ENCODE data around the gene PI4KB. TPM values are rescaled to one million over a fixed set of nuclear protein-coding genes. Genes with fewer than 3 reads are reported as not detected.

Gene PI4KB
- total and polyA plus RNA-seq, 2 of the 13 experiments (the other 11 are each of a cell fraction or from before 2014, with no cell fraction given), result 19.5 to 29.3 TPM

DNA sequence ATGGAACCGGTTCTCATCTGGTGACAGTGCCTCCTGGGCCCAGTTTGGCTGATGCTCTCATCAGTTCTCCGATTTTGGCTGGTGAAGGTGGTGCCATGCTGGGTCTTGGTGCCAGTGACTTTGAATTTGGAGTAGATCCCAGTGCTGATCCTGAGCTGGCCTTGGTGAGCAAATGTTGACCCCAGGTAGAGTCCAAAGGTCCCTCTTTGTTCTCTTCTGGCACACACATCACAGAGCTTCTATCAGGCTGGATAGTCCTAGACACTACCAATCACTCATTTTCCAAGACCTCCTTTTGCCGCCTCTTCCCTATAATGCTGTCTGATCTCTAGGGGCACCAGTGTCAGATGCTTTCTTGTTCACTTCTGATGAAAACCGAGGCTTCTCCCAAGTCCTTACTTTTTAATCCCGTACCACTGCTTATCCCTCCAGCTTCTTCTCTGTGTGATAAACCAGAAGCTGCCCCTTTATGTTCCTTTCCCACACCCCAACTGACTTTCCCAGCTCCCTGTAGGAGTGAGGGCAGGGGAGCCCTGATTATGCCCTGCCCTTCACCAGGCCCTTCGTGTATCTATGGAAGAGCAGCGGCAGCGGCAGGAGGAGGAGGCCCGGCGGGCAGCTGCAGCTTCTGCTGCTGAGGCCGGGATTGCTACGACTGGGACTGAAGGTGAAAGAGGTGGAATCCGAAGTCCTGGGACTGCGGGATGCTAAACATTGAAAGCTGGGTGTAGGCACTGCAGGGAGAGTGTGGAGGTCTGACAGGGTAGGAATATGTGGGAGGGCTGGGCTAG, 61.6 kb downstream of the PI4KB start (continued):
- TF ChIP-seq TAF15 (IDR thresholded peaks at IDR 0.05; ENCODE audit: low read depth, low read length, poor library complexity, severe bottlenecking), result no peak
- TF ChIP-seq CBFB (CRISPR knock-in tag; IDR thresholded peaks at IDR 0.05), result no peak
- TF ChIP-seq, protein P1, sequence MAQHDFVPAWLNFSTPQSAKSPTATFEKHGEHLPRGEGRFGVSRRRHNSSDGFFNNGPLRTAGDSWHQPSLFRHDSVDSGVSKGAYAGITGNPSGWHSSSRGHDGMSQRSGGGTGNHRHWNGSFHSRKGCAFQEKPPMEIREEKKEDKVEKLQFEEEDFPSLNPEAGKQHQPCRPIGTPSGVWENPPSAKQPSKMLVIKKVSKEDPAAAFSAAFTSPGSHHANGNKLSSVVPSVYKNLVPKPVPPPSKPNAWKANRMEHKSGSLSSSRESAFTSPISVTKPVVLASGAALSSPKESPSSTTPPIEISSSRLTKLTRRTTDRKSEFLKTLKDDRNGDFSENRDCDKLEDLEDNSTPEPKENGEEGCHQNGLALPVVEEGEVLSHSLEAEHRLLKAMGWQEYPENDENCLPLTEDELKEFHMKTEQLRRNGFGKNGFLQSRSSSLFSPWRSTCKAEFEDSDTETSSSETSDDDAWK (CRISPR knock-in tag; IDR thresholded peaks at IDR 0.05), result no peak
- TF ChIP-seq BCL6 (CRISPR knock-in tag; IDR thresholded peaks at IDR 0.05), result 0 out of 2 replicates have a peak, but pooled peaks have one; percentile 7
- TF ChIP-seq ZNF382 (CRISPR knock-in tag; IDR thresholded peaks at IDR 0.05; ENCODE audit: borderline replicate concordance), result no peak
- TF ChIP-seq, protein P2, sequence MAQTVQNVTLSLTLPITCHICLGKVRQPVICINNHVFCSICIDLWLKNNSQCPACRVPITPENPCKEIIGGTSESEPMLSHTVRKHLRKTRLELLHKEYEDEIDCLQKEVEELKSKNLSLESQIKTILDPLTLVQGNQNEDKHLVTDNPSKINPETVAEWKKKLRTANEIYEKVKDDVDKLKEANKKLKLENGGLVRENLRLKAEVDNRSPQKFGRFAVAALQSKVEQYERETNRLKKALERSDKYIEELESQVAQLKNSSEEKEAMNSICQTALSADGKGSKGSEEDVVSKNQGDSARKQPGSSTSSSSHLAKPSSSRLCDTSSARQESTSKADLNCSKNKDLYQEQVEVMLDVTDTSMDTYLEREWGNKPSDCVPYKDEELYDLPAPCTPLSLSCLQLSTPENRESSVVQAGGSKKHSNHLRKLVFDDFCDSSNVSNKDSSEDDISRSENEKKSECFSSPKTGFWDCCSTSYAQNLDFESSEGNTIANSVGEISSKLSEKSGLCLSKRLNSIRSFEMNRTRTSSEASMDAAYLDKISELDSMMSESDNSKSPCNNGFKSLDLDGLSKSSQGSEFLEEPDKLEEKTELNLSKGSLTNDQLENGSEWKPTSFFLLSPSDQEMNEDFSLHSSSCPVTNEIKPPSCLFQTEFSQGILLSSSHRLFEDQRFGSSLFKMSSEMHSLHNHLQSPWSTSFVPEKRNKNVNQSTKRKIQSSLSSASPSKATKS (CRISPR knock-in tag; IDR thresholded peaks at IDR 0.05), result no peak
- TF ChIP-seq HNRNPUL1 (IDR thresholded peaks at IDR 0.05; ENCODE audit: low read depth, low read length), result no peak
- no peak for TF ChIP-seq ZFP62 (CRISPR knock-in tag; IDR thresholded peaks at IDR 0.05)
- TF ChIP-seq ZNF350 (CRISPR knock-in tag; IDR thresholded peaks at IDR 0.05; ENCODE audit: borderline replicate concordance, low read depth), result 0 out of 2 replicates have a peak, but pooled peaks have one; percentile 32
- TF ChIP-seq, protein P3, sequence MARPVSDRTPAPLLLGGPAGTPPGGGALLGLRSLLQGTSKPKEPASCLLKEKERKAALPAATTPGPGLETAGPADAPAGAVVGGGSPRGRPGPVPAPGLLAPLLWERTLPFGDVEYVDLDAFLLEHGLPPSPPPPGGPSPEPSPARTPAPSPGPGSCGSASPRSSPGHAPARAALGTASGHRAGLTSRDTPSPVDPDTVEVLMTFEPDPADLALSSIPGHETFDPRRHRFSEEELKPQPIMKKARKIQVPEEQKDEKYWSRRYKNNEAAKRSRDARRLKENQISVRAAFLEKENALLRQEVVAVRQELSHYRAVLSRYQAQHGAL (CRISPR knock-in tag; IDR thresholded peaks at IDR 0.05; ENCODE audit: not compliant biosample characterization), result no peak
- TF ChIP-seq, protein P4, sequence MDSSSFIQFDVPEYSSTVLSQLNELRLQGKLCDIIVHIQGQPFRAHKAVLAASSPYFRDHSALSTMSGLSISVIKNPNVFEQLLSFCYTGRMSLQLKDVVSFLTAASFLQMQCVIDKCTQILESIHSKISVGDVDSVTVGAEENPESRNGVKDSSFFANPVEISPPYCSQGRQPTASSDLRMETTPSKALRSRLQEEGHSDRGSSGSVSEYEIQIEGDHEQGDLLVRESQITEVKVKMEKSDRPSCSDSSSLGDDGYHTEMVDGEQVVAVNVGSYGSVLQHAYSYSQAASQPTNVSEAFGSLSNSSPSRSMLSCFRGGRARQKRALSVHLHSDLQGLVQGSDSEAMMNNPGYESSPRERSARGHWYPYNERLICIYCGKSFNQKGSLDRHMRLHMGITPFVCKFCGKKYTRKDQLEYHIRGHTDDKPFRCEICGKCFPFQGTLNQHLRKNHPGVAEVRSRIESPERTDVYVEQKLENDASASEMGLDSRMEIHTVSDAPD (CRISPR knock-in tag; IDR thresholded peaks at IDR 0.05), result 0 out of 2 replicates have a peak, but pooled peaks have one; percentile 59
- TF ChIP-seq ARID2 (CRISPR knock-in tag; IDR thresholded peaks at IDR 0.05; ENCODE audit: borderline replicate concordance), result no peak
- no peak for TF ChIP-seq MED8 (CRISPR knock-in tag; IDR thresholded peaks at IDR 0.05; ENCODE audit: insufficient replicate concordance)
- peak; percentile 60 for TF ChIP-seq ASH2L (IDR thresholded peaks at IDR 0.05; ENCODE audit: insufficient read length, low read depth, low read length)
- TF ChIP-seq ZNF225 (CRISPR knock-in tag; IDR thresholded peaks at IDR 0.05), result no peak
- TF ChIP-seq ZFP41 (CRISPR knock-in tag; IDR thresholded peaks at IDR 0.05; ENCODE audit: borderline replicate concordance), result no peak
- TF ChIP-seq ZNF678 (CRISPR knock-in tag; IDR thresholded peaks at IDR 0.05), result no peak
- TF ChIP-seq HDAC1 (CRISPR knock-in tag; IDR thresholded peaks at IDR 0.05), result no peak
- 0 out of 2 replicates have a peak, but pooled peaks have one; percentile 28 for TF ChIP-seq ZNF792 (CRISPR knock-in tag; IDR thresholded peaks at IDR 0.05)
- TF ChIP-seq RBM22 (optimal IDR thresholded peaks at IDR 0.05; ENCODE audit: low read length), result no peak
- TF ChIP-seq, protein P5, sequence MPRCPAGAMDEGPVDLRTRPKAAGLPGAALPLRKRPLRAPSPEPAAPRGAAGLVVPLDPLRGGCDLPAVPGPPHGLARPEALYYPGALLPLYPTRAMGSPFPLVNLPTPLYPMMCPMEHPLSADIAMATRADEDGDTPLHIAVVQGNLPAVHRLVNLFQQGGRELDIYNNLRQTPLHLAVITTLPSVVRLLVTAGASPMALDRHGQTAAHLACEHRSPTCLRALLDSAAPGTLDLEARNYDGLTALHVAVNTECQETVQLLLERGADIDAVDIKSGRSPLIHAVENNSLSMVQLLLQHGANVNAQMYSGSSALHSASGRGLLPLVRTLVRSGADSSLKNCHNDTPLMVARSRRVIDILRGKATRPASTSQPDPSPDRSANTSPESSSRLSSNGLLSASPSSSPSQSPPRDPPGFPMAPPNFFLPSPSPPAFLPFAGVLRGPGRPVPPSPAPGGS (CRISPR knock-in tag; IDR thresholded peaks at IDR 0.05), result no peak
- TF ChIP-seq ZNF629 (CRISPR knock-in tag; conservative IDR thresholded peaks at IDR 0.05), result no peak
- TF ChIP-seq FOXA3 (CRISPR knock-in tag; IDR thresholded peaks at IDR 0.05), result peak; percentile 22; the same call in 1 of the 2 replicates

All from HepG2 (cell line).